Colonic mucosa (tissue), 4 donors: ENCODE data around the gene COL9A3. TPM values are rescaled to one million over a fixed set of nuclear protein-coding genes. Genes with fewer than 3 reads are reported as not detected.

Source experiments
- DNase-seq: peaks from one replicate; pipeline ENCODE4 v3.0.0-alpha.2; 2020
- H3K27ac ChIP-seq: fragments of 200-600 bp; one replicate; pipeline ENCODE4 v1.8.0; 2021
- H3K27me3 ChIP-seq: fragments of 200-600 bp; one replicate; pipeline ENCODE4 v1.8.0; 2021
- H3K36me3 ChIP-seq: fragments of 200-600 bp; one replicate; pipeline ENCODE4 v1.8.0; 2021
- H3K4me1 ChIP-seq: fragments of 200-600 bp; one replicate; pipeline ENCODE4 v1.8.0; 2021; ENCODE audit warnings: mild to moderate bottlenecking
- H3K4me3 ChIP-seq: fragments of 200-600 bp; one replicate; pipeline ENCODE4 v1.8.0; 2021
- H3K9ac ChIP-seq, 2 donors: one replicate each; pipeline ENCODE4 v1.7.0; 2013; ENCODE audit warnings: control low read depth in 2 of 2, low read depth in 2 of 2, low read length in 2 of 2
- H3K9me3 ChIP-seq: fragments of 200-600 bp; one replicate; pipeline ENCODE4 v1.8.0; 2021
- intact Hi-C: fragments of 100-400 bp; cut with DNase I; formaldehyde crosslinking; loops from one replicate; pipeline ENCODE4 v1.14.1; 2022
- total RNA-seq, 2 donors: library from RNA; stranded (reverse); fragmentation: NEBNext Ultra II Directional in 1 of 2; extraction: Animal tissue kit (Norgen Biotek cat#: 25700) in 1 of 2; gene quantifications; one replicate each; pipeline ENCODE4 v1.2.1, GENCODE V29; 2021
- TF ChIP-seq, protein P1 (sequence below): fragments of 200-600 bp; IDR thresholded peaks from one replicate; pipeline ENCODE4 v1.8.0; 2022; ENCODE audit warnings: antibody characterized with exemption, mild to moderate bottlenecking
- donor health status: healthy.
- donor health status: DM: no; HTN: no; CAD: no.
- donor health status: DM: no; HTN: no; CAD: no.

The COL9A3 gene
- total RNA-seq, 2 donors from 2014 or later: 2.7 to 3.6 TPM

DNA sequence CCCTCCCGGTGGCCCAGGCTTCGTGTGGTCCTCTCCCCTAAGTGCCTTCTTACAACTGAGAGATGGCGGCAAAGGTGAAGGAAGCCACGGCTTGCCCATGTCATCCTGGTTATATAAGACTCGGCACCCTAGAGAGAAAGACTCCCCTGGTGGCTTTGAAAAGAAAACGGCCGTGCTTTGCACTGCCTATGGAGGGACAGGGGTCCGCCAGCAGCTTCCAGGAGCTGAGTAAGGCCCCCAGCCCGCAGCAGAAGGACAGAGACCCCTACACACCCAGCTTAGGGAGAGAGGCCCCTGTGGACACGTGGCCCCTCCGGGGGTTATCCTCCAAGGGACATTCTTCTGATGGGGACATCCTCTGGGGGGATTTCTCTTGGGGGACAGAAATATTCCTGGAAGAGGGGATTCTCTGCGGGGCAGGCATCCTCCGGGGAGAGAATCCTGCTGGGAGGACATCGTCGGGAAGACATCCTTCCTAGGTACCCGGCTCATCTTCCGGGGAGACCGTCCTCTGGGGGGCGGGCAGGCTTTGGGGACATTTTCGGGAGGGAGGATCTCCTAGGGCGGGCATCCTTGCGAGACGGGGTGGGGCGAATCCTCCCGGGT, 12.7 kb upstream of the COL9A3 start:
- no peaks in the 10 kb centered on the region for H3K9me3 ChIP-seq
- DNase-seq: no peak
- intact Hi-C loops: no loop called here
- peak overlapping the region; percentile 99 for H3K4me3 ChIP-seq
- H3K36me3 ChIP-seq: peaks cover 7% of the 10 kb centered on the region
- TF ChIP-seq, protein P1, sequence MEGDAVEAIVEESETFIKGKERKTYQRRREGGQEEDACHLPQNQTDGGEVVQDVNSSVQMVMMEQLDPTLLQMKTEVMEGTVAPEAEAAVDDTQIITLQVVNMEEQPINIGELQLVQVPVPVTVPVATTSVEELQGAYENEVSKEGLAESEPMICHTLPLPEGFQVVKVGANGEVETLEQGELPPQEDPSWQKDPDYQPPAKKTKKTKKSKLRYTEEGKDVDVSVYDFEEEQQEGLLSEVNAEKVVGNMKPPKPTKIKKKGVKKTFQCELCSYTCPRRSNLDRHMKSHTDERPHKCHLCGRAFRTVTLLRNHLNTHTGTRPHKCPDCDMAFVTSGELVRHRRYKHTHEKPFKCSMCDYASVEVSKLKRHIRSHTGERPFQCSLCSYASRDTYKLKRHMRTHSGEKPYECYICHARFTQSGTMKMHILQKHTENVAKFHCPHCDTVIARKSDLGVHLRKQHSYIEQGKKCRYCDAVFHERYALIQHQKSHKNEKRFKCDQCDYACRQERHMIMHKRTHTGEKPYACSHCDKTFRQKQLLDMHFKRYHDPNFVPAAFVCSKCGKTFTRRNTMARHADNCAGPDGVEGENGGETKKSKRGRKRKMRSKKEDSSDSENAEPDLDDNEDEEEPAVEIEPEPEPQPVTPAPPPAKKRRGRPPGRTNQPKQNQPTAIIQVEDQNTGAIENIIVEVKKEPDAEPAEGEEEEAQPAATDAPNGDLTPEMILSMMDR: no peak
- no peaks in the 10 kb centered on the region for H3K27me3 ChIP-seq
- H3K4me1 ChIP-seq: peaks cover 14% of the 10 kb centered on the region
- no peak overlapping the region for H3K27ac ChIP-seq
- H3K9ac ChIP-seq: peak overlapping the region; percentile 55 to 63

DNA sequence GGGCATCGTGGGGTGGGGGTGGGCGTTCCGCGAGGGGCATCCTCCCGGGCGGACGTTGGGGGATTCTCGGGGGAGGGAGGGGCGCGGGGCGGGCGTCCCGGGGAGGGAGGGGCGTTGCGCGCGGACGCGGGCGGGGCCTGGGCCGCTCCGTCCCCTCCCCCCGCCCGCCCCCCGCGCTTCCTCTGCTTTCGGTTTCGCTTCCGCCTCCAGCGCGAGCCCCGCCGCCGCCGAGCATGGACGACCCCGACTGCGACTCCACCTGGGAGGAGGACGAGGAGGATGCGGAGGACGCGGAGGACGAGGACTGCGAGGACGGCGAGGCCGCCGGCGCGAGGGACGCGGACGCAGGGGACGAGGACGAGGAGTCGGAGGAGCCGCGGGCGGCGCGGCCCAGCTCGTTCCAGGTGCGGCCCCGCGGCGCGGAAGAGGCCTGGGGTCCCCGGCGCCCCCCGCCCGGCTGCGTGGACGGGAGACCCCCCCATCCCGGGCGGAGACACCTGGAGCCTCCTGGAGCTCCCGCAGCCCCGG, 12.2 kb upstream of the COL9A3 start, which contains the start of gene OGFR:
Gene OGFR (plus strand): TSS at position 209 of the 528 bp plus-strand sequence. CDS start 25 bp downstream, at position 234.
- peak within 1 kb of the TSS; percentile 99 for H3K4me3 ChIP-seq
- peak; percentile 76 for DNase-seq
- TF ChIP-seq, protein P1: no peak
- no peaks in the 10 kb centered on the region for H3K9me3 ChIP-seq
- peak within 1 kb of the TSS; percentile 85 for H3K27ac ChIP-seq
- intact Hi-C loops: loop anchor here (5.0 kb wide), 1 partner anchor 137 kb away; no protein-coding TSS in a partner anchor
- H3K27me3 ChIP-seq: no peaks in the 10 kb centered on the region
- peaks cover 14% of the 10 kb centered on the region for H3K4me1 ChIP-seq
- H3K9ac ChIP-seq: peak within 1 kb of the TSS; percentile 73 to 94
- H3K36me3 ChIP-seq: peaks cover 9% of the 10 kb centered on the region

DNA sequence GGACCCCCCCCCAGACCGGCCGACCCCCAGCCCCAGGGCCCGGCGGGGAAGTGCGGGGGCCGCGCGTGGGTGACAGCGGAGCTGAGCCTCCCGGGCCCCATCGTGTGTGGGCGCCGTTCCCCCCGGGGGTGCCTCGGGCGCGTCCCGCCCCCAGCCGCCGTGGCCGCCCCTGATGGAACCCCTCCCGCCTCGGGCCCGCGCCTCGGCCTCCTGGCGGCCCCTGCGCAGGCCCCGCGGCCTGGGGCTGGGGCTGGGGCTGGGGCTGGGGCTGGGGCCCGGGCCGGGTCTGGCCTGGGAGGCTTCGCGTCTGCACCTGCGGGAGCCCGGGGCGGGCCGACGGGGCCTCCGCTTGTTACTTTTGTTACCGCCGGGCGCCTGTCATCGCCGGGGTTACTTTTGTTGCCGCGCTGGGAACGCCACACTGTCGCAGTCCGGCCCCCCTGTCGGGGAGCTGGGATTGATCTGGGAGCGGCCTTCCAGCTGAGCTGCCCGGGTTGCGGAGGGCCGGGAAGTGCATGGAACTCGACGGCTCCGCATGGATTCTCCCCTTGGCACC, 11.6 kb upstream of the COL9A3 start:
- Histone ChIP-seq H3K36me3 (peaks cover 15% of the 10 kb centered on the region), H3K4me1 (peaks cover 14% of the 10 kb centered on the region), H3K27ac (peak overlapping the region; percentile 85), H3K9me3 (no peaks in the 10 kb centered on the region), H3K4me3 (peak overlapping the region; percentile 99), H3K27me3 (no peaks in the 10 kb centered on the region), H3K9ac (peak overlapping the region; percentile 73 to 94)
- intact Hi-C loops: loop anchor here (5.0 kb wide), 1 partner anchor 138 kb away; no protein-coding TSS in a partner anchor
- DNase-seq: peak; percentile 48
- TF ChIP-seq, protein P1: no peak

DNA sequence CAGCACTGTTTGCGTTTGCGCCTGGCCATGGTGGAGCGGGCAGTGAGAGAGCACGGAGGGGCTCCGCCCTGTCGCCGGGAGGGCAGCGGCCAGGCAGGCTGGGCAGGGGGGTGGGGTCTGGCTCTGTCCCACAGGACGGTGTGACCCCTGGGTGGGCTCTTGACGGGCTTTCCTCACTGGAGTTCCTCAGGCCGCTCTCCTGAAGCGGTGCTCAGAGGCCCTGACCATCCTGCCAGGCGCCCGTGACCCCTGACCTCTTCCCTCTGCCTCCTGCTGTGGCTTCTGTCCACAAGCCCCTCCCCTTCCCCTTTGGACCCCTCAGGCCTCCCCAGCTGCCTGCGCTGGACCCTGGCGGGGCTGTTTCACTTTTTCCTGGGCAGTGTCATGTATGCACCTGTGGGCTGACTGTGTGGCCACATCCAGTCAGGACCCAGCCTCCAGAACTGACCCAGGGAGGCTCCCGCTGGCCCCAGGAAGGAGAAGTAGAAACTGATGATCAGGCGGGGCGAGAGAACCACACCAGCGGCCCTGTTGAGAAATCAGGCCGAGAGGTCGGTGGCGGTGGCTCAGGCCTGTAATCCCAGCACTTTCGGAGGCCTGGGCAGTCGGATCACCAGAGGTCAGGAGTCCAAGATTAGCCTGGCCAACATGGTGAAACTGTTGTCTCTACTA, 11.0 kb upstream of the COL9A3 start:
- peaks cover 19% of the 10 kb centered on the region for H3K36me3 ChIP-seq
- peaks cover 14% of the 10 kb centered on the region for H3K4me1 ChIP-seq
- peak overlapping the region; percentile 85 for H3K27ac ChIP-seq
- intact Hi-C loops: loop anchor here (5.0 kb wide), 1 partner anchor 139 kb away; no protein-coding TSS in a partner anchor
- peak overlapping the region; percentile 73 to 94 for H3K9ac ChIP-seq
- peak overlapping the region; percentile 99 for H3K4me3 ChIP-seq
- TF ChIP-seq, protein P1: no peak
- H3K9me3 ChIP-seq: no peaks in the 10 kb centered on the region
- no peaks in the 10 kb centered on the region for H3K27me3 ChIP-seq
- no peak for DNase-seq

DNA sequence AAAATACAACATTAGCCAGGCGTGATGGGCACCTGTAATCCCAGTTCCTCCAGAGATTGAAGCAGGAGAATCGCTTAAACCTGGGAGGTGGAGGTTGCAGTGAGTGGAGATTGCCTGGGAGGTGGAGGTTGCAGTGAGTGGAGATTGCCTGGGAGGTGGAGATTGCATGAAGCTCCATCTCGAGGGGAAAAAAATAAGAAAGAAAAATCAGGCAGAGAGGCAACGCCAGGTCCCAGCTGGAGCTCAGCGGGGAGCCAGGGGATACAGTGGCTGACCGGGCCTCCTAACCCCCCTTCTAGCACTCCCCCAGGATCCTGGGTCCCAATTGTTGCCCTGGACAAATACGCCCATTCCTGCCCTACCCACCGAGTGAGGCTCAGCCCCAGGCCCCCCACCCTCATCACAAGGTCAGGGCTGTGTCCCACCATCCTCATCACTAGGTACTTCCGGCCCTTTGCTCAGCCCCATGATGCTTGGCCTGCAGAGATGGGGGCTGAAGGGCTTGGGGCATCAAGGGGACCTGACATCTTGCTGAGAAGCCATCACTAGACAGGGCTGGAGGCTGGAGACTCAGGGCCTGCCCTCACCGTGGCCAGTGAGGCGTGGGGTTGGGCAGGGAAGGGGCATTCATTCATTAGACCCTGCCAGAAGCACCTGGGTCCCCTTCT, 10.3 kb upstream of the COL9A3 start:
- Histone ChIP-seq H3K4me1 (peaks cover 14% of the 10 kb centered on the region), H3K9ac (peak overlapping the region in 1 of 2 donors; percentile 24), H3K27me3 (no peaks in the 10 kb centered on the region), H3K4me3 (peak overlapping the region; percentile 99), H3K9me3 (no peaks in the 10 kb centered on the region), H3K36me3 (peaks cover 26% of the 10 kb centered on the region), H3K27ac (peak overlapping the region; percentile 85)
- no peak for DNase-seq
- TF ChIP-seq, protein P1: no peak
- intact Hi-C loops: loop anchor here (5.0 kb wide), 1 partner anchor 139 kb away; no protein-coding TSS in a partner anchor
